WERI-Rb-1 (cell line): ENCODE data around the gene LBHD2.

Source experiments
- DNase-seq: peaks from one replicate; pipeline ENCODE4 v3.0.0-alpha.2; 2020
- H3K27ac ChIP-seq: fragments of 250-450 bp; sonication (Bioruptor Pico); 2 replicates; pipeline ENCODE4 v1.5.1; 2020; ENCODE audit warnings: mild to moderate bottlenecking, moderate library complexity
- H3K27me3 ChIP-seq: fragments of 250-450 bp; sonication (Bioruptor Pico); 2 replicates; pipeline ENCODE4 v1.5.1; 2021; ENCODE audit warnings: mild to moderate bottlenecking, low read depth, moderate library complexity; ENCODE audit not compliant: insufficient read depth, severe bottlenecking
- H3K36me3 ChIP-seq: fragments of 250-450 bp; sonication (Bioruptor Pico); 2 replicates; pipeline ENCODE4 v1.5.1; 2020; ENCODE audit warnings: mild to moderate bottlenecking, moderate library complexity
- H3K4me3 ChIP-seq: 2 replicates; pipeline ENCODE4 v1.5.1; 2011; ENCODE audit warnings: low read depth, mild to moderate bottlenecking, control low read depth, low read length
- H3K9me3 ChIP-seq: fragments of 250-450 bp; sonication (Bioruptor Pico); 2 replicates; pipeline ENCODE4 v1.5.1; 2021; ENCODE audit warnings: mild to moderate bottlenecking, moderate library complexity; ENCODE audit not compliant: severe bottlenecking
- TF ChIP-seq, protein P1 (sequence below): IDR thresholded peaks from 2 replicates; pipeline ENCODE4 v1.5.1; 2011; ENCODE audit warnings: low read depth, mild to moderate bottlenecking, control low read depth, inconsistent platforms, low read length

Gene LBHD2

DNA sequence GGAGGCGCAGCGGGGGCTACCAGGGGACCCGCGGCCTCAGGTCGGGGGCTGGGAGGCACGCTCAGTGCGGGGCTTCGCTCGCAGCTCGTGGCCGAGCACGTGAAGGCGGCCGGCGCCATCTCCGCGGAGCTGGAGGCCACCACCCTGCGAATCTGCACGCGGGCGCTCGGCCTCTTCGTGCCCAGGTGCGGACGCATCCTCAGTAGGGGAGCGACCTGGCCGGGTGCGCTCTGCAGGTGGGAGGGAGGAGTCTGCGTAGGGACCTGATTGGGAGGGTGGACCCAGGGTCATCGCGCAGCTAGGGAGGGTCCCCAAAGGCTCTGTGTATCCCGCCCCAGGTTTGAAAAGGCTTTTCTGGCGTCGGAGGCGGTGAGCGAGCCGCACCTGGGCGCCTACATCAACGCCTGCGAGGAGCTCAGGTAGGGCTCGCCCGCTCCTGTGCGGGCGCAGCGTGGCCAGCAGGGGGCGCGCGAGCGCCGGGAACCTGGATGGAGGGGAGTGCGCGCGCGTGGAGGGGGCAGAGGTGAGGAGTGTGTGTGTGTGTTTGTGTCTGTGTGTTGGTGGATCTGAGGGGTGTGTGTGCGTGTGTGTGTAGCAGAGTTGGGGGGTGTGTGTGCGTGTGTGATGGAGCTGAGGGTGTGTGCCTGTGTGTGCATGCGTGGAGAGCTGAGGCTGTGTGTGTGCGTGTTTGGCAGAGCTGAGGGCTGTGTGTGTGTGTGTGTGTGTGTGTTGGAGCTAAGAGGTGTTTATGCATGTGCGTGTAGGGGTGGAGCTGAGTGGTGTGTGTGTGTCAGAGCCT, 20.8 kb downstream of the LBHD2 start:
- TF ChIP-seq, protein P1, sequence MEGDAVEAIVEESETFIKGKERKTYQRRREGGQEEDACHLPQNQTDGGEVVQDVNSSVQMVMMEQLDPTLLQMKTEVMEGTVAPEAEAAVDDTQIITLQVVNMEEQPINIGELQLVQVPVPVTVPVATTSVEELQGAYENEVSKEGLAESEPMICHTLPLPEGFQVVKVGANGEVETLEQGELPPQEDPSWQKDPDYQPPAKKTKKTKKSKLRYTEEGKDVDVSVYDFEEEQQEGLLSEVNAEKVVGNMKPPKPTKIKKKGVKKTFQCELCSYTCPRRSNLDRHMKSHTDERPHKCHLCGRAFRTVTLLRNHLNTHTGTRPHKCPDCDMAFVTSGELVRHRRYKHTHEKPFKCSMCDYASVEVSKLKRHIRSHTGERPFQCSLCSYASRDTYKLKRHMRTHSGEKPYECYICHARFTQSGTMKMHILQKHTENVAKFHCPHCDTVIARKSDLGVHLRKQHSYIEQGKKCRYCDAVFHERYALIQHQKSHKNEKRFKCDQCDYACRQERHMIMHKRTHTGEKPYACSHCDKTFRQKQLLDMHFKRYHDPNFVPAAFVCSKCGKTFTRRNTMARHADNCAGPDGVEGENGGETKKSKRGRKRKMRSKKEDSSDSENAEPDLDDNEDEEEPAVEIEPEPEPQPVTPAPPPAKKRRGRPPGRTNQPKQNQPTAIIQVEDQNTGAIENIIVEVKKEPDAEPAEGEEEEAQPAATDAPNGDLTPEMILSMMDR = peak; percentile 96
- Histone ChIP-seq H3K4me3 (peak overlapping the region; percentile 37), H3K27ac (no peak overlapping the region), H3K27me3 (peaks cover 11% of the 10 kb centered on the region), H3K36me3 (no peaks in the 10 kb centered on the region), H3K9me3 (no peaks in the 10 kb centered on the region)
- peak; percentile 75 for DNase-seq

DNA sequence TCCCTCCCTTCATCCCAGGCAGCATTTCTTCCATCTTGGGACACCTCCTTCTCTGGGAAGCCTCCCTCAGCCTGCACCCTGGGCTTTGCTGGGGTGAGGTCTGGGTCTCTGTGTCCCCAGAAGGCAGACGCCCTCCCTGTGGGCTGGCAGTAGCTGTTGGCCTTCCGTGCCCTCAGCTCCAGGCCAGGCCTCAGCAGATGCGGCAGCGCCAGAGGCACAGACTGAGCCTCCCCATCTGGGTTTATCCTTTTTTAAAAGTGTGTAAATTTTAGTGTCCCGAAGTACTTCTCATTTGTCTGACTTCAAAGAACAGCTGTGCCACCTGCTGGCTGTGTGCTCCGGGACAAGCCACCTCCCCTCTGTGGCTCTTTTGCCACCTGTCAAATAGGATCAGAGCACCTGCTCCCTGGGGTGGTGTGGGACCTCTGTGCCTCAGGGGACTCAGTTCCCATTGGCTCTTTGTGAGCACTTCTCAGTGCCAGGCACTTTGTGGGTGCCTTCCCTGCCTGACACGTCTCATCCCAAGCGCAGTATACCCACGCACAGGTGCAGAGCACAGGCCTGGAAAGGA, 21.7 kb downstream of the LBHD2 start:
- Histone ChIP-seq H3K9me3 (no peaks in the 10 kb centered on the region), H3K36me3 (no peaks in the 10 kb centered on the region), H3K27me3 (peaks cover 11% of the 10 kb centered on the region), H3K27ac (0 out of 2 replicates have a peak overlapping the region, but pooled peaks have one; percentile 12), H3K4me3 (no peak overlapping the region)
- DNase-seq = peak; percentile 69
- TF ChIP-seq, protein P1 = peak; percentile 44; the same call in 1 of the 2 replicates

DNA sequence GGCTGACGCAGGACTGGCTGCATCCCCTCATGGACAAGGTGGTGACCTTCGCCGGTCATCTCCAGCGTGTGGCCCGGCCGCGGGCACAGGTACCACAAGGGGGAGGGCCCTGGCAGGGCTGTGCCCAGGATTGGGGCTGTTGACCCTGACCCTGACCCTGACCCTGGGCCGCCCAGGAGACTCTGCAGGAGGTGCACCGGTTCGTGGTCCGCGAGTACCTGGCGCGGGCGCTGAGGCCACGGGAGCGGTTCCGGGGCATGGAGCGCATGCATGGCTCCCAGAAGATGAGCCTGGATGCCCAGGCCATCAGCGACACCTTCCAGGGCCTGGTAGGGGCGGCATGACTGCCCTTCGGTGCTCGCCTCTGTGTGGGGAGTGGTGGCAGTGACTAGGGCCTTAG, 23.4 kb downstream of the LBHD2 start:
- H3K4me3 ChIP-seq = no peak overlapping the region
- no peaks in the 10 kb centered on the region for H3K36me3 ChIP-seq
- H3K27me3 ChIP-seq = peaks cover 11% of the 10 kb centered on the region
- no peaks in the 10 kb centered on the region for H3K9me3 ChIP-seq
- TF ChIP-seq, protein P1 = no peak
- H3K27ac ChIP-seq = no peak overlapping the region
- DNase-seq = no peak

DNA sequence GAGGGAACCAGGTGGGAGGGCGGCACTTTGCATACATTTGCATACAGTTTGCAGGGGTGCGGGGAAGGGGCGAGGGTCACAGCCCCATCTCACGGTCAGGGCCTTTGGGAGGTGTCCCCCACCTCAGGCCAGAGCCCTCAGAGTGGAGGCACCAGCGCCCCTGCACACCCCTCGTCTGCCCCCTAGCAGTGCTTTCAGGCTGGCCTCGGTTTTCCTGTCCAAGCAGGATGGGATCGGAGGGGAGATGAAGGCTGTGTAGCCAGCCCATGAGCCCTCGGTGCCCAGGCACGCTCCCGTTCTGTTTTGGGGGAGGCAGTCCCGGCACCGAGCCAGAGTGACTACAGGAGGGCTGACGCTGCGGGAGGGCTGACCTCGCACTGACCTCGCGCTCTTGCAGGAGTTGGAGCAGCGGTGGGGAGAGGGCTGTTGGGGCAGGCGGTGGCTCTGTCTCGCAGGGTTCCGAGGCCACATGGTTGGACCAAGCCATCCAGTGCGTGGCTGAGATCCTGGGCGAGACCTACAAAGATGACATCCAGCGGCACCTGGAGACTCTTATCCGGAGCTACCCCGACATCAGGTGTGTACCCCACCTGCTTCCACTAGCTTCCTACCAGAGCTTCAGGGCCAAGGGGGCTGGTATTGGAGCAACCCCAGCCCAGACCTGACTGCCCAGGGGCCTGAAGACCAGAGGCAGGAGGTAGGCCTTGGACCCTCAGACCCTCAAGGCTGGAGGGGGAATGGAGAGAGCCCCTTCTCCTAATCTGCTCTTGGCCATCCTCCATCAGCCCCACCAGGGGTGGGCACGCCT, 24.1 kb downstream of the LBHD2 start:
- Histone ChIP-seq H3K4me3 (no peak overlapping the region), H3K27me3 (peaks cover 11% of the 10 kb centered on the region), H3K27ac (peak overlapping the region; percentile 46), H3K36me3 (no peaks in the 10 kb centered on the region), H3K9me3 (no peaks in the 10 kb centered on the region)
- TF ChIP-seq, protein P1 = no peak
- DNase-seq = no peak

DNA sequence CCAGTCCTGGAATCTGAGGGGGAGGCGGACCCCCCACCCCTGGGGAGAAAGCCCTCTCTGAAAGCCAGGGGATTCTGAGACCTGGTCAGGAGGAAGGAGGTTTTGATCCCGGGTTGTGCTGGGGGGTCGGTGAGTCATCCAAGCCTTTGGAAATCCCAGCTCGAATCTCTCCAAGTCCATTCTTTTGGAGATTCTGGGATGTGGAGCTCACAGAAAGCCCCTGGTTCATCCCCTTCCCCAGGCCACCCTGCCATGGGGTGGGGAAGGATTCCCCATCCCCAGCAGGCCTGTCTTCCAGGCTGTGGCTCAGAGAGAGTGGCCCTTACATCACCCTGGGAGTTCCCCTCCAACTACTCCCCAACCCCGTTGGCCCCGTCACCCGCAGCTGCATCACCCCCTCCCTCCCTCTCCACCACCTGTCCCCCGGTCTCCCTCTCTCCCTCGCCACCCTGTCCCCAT, 24.8 kb downstream of the LBHD2 start:
- DNase-seq = peak; percentile 58
- peaks cover 11% of the 10 kb centered on the region for H3K27me3 ChIP-seq
- no peak overlapping the region for H3K4me3 ChIP-seq
- H3K27ac ChIP-seq = peak overlapping the region; percentile 46
- no peaks in the 10 kb centered on the region for H3K36me3 ChIP-seq
- TF ChIP-seq, protein P1 = no peak
- no peaks in the 10 kb centered on the region for H3K9me3 ChIP-seq
